HG03575 (cell line): ENCODE measurements around the gene DTX2.
"Not testable (repeated sequence)": the region's sequence is repeated elsewhere in the genome, so short reads cannot be mapped to it uniquely, and the experiment has no call there.

Experiments
- ATAC-seq: cut with Tn5 transposase; IDR thresholded peaks from one replicate; pipeline ENCODE4 v1.9.1; 2021; ENCODE audit not compliant: unreplicated experiment, insufficient number of reproducible peaks, low FRiP score; ENCODE audit errors: extremely low read depth

DTX2 gene

GRCh38 chr7:76507723-76508406 is 46.4 kb downstream of the DTX2 start:
- no peak for ATAC-seq

DNA sequence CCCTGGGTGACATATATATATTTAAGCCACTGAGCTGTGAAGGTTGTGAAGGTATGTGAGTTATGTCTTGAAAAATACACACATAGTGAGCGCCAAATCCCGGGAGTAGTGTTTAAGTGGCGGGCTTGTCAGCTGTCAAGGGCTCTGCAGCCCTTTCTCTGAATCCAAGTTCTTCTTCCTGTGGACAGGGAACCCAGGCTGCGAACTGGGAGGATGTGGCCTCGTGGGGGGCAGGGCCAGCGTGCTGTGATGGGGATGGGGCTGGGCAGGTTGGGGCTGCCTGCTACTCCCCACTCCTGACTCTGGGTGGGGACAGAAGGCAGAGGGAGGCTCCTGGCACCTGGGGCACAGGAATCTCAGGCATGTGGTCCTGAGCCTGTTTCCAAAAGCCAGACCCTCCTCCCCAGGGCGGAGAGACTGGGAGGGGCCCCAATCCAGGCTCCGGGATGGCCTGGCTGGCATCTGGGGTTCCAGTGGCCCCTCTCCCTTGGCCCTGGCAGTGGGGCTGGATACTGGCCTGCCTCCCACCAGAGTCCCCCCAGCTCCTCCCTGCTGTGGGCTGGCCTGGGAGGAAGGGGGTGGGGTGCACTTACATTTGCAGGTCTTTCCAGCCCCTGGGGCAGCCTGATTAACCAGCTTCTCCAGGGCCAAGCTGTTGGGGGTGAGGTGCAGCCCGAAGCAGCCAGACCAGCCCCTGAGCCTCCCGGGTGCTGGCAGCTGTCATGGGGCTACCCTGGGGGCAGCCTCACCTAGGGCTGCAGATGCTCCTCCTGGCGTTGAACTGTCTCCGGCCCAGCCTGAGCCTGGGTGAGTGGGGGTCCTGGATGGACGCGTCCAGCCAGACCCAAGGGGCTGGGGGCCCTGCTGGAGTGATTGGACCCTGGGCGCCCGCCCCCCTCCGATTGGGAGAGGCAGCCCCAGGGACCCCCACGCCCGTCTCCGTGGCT is 48.7 kb downstream of the DTX2 start, which contains the start of gene UPK3B:
TSS of gene UPK3B (plus strand) at position 622 of the 947 bp plus-strand sequence. CDS start at position 723, 101 bp downstream.
- no peak for ATAC-seq

- not testable (repeated sequence) for ATAC-seq
Measured at GRCh38 chr7:76511200-76511910, 49.8 kb downstream of the DTX2 start.

- not testable (repeated sequence) for ATAC-seq
Measured at GRCh38 chr7:76511911-76512885, 50.7 kb downstream of the DTX2 start.

GRCh38 chr7:76512941-76513816 is 51.7 kb downstream of the DTX2 start:
- ATAC-seq = no peak

DNA sequence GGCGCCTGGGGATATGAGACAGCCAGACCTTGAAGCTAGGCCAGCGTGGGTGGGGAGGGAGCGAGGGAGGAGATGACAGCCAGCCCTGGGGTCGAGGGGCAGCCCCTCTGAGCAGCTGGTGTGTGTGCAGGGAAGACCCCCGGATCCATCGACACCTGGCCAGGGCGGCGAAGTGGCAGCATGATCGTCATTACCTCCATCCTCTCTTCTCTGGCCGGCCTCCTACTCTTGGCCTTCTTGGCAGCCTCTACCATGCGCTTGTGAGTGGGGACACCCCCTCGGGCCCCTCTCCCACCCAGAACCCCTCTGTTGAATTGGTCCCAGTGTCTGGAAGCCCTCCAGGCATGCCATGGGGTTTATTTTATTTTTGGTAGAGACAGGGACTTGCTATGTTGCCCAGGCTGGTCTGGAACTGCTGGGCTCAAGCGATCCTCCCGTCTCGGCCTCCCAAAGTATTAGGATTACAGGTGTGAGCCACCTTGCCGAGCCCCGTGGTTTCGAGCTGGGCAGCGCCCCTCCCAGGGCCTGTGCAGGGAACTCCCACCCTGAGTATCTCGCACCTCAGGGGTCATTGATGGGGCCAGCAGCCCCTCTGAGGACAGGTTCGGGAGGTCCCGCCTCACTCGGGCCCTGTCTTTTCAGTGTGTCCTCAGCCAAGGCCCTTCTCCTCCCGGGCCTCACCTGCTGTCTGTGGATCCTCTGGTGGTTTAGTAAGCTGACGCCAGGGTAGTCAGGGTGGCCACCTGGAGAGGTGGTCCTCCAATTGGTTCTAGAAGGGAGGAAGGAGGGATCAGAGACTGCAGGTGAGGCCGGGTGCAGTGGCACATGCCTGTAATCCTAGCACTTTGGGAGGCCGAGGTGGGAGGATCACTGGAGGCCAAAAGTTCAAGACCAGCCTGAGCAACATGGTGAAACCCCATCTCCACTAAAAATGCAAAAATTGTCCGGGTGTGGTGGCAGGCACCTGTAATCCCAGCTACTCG is 52.6 kb downstream of the DTX2 start:
- ATAC-seq = no peak

DNA sequence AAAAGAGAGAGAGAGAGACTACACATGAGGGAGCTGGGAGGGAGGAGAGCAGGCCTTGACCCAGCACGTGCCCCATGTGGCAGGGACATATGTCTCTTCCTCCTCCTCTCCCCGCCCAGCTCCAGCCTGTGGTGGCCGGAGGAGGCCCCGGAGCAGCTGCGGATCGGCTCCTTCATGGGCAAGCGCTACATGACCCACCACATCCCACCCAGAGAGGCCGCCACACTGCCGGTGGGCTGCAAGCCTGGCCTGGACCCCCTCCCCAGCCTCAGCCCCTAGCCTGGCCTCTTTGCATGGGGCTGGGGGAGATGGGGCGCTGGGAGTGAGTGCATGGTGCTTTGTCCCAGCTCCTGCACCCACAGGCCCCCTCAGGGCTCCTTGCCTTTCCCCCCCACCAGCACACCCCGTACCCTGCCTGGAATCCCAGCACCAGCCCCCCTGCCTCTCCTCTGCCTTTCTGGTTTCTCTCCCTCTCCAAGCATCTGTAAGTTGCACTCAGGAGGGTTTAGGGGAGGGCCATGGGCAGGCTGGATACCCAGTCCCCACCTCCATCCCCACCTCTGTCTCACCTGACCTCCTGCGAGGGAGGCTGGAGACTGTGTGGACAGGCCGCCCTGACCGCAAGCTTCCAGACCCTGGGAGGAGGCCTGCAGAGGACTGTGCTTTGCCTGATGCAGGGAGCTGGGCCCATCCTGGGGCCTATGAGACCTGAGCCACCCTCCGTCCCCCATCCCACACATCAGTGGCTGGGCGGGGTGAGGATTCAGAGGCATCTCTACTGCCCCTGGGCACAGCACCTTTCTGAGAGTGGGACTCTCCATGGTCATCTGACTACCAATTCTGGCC is 53.6 kb downstream of the DTX2 start:
- ATAC-seq = no peak

DNA sequence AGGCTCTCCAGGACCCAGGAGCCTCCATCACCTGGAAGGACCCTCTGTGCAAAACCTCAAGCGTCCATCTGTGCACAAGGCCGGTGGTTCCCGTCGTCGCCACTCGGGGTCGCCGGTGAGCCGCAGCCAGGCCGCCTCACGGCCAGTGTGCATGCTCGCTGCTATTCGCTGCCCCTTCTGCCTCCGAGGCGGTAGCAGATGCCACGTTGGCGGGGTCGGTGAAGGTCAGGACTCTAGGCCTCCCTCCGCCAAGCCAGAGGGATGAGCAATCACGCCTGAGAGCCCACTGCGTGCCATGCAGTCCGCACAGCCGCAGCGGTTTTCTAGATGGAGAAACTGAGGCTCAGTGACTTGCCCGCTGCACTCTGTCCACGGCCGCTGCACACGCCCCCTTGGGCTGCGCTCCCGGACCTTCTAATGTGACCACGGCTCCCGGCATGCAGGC is 54.5 kb downstream of the DTX2 start:
- ATAC-seq = no peak

GRCh38 chr7:76516932-76517331 is 55.4 kb downstream of the DTX2 start:
- not testable (repeated sequence) for ATAC-seq

DNA sequence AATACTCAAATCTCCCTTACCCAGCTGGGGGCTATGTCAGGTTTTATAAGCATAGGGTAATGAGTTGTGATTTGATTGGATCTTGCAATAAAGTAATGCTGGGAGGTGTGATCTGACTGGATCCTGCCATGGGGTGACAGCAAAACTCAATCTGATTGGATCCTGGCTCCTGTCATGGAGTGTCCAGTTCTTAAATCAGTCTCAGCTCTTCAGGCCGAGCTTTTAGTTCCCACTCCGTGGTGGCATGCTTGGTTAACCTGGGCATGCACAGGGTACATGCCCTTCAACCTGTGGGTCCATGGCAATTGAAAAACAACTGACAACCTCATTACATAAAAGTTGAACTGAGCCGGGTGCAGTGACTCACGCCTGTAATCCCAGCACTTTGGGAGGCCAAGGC is 64.7 kb downstream of the DTX2 start:
- not testable (repeated sequence) for ATAC-seq

- ATAC-seq = not testable (repeated sequence)
Measured at GRCh38 chr7:76531643-76532042, 70.1 kb downstream of the DTX2 start.

DNA sequence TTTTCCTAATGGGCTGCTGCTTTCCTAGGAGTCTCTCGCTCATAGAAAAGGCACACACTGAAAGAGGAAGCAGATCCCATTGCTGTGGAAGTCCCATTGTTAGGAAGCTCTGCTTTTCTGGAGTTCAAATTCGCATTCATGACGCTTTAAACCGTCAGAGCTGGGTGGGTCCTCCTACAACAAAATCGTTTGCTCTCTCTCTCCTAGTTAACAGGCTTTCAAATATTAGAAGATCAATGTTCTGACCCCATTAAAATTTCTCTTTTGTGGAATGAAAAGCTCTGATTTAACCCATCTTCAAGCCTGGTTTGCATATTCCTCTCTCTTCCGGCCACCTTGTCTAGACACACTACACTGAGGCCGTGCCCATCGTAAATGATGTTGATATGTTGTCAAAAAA is 81.7 kb downstream of the DTX2 start, which contains the start of gene SPDYE16:
TSS of gene SPDYE16 (minus strand) at position 101 of the 400 bp plus-strand sequence. CDS start 1,838 bp downstream, outside the sequence.
- not testable (repeated sequence) for ATAC-seq

GRCh38 chr7:76549025-76549854 is 87.7 kb downstream of the DTX2 start:
- ATAC-seq = peak; percentile 90

DNA sequence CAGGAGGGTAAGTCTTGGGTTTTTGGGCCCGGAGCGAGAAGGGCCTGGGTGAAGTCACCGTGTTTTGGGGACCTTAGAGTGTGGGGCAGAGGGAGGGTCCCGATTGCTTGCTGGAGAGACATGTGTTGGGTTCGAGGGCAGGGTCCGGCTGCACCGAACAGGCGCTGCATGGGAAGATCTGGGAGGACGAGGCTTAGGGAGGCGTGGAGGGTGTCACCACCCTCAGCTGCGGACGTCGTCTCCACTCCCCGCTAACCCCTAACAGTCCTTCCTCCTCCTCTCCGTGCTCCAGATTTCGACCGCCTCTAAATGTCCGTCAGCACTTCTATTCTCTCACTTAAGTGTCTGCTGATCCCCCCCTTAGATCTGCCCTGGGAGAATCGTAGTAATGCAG is 88.3 kb downstream of the DTX2 start:
- not testable (repeated sequence) for ATAC-seq
